H1 (cell line): ENCODE results near the gene ZNF785. TPM values are rescaled to one million over a fixed set of nuclear protein-coding genes. Genes with fewer than 3 reads are reported as not detected.

ENCODE experiments used
- BCL11A ChIP-seq, 2 experiments: IDR thresholded peaks; one replicate each; pipeline ENCODE4 v1.6.1; 2011; ENCODE audit warnings: low read depth in 2 of 2, low read length in 2 of 2, mild to moderate bottlenecking in 2 of 2
- CHD1 ChIP-seq: IDR thresholded peaks from 2 replicates; pipeline ENCODE4 v1.6.1; 2012; ENCODE audit warnings: low read depth, low read length, improper control_type of control experiment
- FOSL1 ChIP-seq: IDR thresholded peaks from 2 replicates; pipeline ENCODE4 v1.6.1; 2011; ENCODE audit warnings: mild to moderate bottlenecking, low read depth, low read length, moderate library complexity; ENCODE audit not compliant: insufficient read depth
- KDM1A ChIP-seq: fragments of 200-600, 300-600 bp; sonication (generic); IDR thresholded peaks from 2 replicates; pipeline ENCODE4 v1.7.1; 2016; ENCODE audit warnings: mild to moderate bottlenecking, low read length, borderline replicate concordance
- POLR2AphosphoS5 ChIP-seq: IDR thresholded peaks from 2 replicates; pipeline ENCODE4 v1.6.1; 2011; ENCODE audit warnings: low read depth, low read length
- RXRA ChIP-seq: IDR thresholded peaks from 2 replicates; pipeline ENCODE4 v1.6.1; 2011; ENCODE audit warnings: low read depth, mild to moderate bottlenecking, low read length, moderate library complexity; ENCODE audit not compliant: insufficient read depth
- SIN3A ChIP-seq, 2 experiments: IDR thresholded peaks in 1 of 2; conservative IDR thresholded peaks in 1 of 2; 2 replicates each; pipeline ENCODE4 v1.6.1; 2011 to 2012; ENCODE audit warnings: low read length in 2 of 2, improper control_type of control experiment in 1 of 2, low read depth in 1 of 2, mild to moderate bottlenecking in 1 of 2
- YY1 ChIP-seq: IDR thresholded peaks from 2 replicates; pipeline ENCODE4 v1.6.1; 2011; ENCODE audit warnings: low read depth, mild to moderate bottlenecking, low read length
- polyA plus RNA-seq, 7 experiments: library from polyadenylated mRNA; depleted of rRNA in 3 of 7; stranded (reverse) in 5 of 7; unstranded in 2 of 7; fragments of >200 nt in 5 of 7; fragments of 200-250 nt in 2 of 7; gene quantifications; 1 replicate in 5 of 7; 2 replicates in 1 of 7; 4 replicates in 1 of 7; pipeline versions ENCODE4 v1.2.1 to v1.2.3, GENCODE V29; 2011 to 2013; ENCODE audit warnings: missing spikeins in 2 of 7, mixed read lengths in 2 of 7
- total RNA-seq: library from RNA; stranded (reverse); fragmentation: NEBNext Ultra II Directional; extraction: Animal tissue kit (Norgen Biotek cat#: 25700); gene quantifications from 2 replicates; pipeline ENCODE4 v1.2.1, GENCODE V29; 2021
- TF ChIP-seq, protein P1 (sequence below): IDR thresholded peaks from 2 replicates; pipeline ENCODE4 v1.6.1; 2012; ENCODE audit warnings: inconsistent platforms
- TF ChIP-seq, protein P2 (sequence below): fragments of 300-600 bp; sonication (generic); IDR thresholded peaks from 2 replicates; pipeline ENCODE4 v1.7.1; 2012; ENCODE audit warnings: low read length, moderate library complexity, mild to moderate bottlenecking, inconsistent platforms; ENCODE audit not compliant: insufficient replicate concordance

The ZNF785 gene
- total and polyA plus RNA-seq, 2 of the 8 experiments (the other 6 are each of a cell fraction or from before 2014, with no cell fraction given), result 8.6 to 12.9 TPM

DNA sequence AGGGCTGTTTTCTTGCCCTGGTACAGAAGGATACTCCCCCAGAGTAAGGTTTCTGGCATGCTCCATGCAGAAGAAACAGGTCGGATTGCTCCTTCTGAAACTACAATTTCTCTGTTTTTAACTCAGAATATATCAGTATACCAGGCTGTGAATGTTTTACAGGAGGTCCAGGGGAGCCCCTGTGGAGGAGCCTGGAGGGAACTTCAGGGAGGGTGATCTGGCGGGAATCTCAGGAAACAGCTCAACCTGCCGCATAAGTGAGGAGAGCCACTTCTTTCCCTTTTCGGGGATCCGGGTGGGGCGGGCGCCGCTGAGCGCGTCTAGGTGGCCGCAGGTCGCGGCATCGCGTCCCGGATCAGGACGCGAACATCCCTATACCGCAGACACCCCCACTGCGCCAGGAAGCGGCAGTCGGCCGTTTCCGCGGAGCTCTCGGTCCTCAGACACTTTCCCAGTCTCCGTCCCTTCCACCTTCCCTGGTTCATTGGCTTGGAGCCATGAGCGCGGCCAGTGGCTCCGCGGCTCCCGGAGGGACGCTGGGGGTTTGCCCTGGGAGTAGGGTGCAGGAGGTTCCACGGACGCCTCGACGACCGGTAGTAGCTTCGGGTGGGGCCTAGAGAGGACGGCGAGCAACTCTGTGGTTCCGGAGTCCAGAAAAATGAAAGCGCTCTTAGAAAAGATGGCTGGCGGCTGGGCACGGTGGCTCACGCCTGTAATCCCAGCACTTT is 24.2 kb downstream of the ZNF785 start (continued):
- TF ChIP-seq, protein P1, sequence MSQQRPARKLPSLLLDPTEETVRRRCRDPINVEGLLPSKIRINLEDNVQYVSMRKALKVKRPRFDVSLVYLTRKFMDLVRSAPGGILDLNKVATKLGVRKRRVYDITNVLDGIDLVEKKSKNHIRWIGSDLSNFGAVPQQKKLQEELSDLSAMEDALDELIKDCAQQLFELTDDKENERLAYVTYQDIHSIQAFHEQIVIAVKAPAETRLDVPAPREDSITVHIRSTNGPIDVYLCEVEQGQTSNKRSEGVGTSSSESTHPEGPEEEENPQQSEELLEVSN, result peak; percentile 74
- TF ChIP-seq BCL11A (IDR thresholded peaks at IDR 0.05; ENCODE audit: low read depth in 2 of 2, low read length in 2 of 2) (no peak), SIN3A (conservative IDR thresholded peaks at IDR 0.05 in 1 of 2, IDR thresholded peaks at IDR 0.05 in 1 of 2; ENCODE audit: low read depth in 1 of 2, low read length in 2 of 2) (no peak), YY1 (no peak), RXRA (no peak), KDM1A (no peak), POLR2AphosphoS5 (no peak), CHD1 (no peak), FOSL1 (no peak)
- TF ChIP-seq, protein P2, sequence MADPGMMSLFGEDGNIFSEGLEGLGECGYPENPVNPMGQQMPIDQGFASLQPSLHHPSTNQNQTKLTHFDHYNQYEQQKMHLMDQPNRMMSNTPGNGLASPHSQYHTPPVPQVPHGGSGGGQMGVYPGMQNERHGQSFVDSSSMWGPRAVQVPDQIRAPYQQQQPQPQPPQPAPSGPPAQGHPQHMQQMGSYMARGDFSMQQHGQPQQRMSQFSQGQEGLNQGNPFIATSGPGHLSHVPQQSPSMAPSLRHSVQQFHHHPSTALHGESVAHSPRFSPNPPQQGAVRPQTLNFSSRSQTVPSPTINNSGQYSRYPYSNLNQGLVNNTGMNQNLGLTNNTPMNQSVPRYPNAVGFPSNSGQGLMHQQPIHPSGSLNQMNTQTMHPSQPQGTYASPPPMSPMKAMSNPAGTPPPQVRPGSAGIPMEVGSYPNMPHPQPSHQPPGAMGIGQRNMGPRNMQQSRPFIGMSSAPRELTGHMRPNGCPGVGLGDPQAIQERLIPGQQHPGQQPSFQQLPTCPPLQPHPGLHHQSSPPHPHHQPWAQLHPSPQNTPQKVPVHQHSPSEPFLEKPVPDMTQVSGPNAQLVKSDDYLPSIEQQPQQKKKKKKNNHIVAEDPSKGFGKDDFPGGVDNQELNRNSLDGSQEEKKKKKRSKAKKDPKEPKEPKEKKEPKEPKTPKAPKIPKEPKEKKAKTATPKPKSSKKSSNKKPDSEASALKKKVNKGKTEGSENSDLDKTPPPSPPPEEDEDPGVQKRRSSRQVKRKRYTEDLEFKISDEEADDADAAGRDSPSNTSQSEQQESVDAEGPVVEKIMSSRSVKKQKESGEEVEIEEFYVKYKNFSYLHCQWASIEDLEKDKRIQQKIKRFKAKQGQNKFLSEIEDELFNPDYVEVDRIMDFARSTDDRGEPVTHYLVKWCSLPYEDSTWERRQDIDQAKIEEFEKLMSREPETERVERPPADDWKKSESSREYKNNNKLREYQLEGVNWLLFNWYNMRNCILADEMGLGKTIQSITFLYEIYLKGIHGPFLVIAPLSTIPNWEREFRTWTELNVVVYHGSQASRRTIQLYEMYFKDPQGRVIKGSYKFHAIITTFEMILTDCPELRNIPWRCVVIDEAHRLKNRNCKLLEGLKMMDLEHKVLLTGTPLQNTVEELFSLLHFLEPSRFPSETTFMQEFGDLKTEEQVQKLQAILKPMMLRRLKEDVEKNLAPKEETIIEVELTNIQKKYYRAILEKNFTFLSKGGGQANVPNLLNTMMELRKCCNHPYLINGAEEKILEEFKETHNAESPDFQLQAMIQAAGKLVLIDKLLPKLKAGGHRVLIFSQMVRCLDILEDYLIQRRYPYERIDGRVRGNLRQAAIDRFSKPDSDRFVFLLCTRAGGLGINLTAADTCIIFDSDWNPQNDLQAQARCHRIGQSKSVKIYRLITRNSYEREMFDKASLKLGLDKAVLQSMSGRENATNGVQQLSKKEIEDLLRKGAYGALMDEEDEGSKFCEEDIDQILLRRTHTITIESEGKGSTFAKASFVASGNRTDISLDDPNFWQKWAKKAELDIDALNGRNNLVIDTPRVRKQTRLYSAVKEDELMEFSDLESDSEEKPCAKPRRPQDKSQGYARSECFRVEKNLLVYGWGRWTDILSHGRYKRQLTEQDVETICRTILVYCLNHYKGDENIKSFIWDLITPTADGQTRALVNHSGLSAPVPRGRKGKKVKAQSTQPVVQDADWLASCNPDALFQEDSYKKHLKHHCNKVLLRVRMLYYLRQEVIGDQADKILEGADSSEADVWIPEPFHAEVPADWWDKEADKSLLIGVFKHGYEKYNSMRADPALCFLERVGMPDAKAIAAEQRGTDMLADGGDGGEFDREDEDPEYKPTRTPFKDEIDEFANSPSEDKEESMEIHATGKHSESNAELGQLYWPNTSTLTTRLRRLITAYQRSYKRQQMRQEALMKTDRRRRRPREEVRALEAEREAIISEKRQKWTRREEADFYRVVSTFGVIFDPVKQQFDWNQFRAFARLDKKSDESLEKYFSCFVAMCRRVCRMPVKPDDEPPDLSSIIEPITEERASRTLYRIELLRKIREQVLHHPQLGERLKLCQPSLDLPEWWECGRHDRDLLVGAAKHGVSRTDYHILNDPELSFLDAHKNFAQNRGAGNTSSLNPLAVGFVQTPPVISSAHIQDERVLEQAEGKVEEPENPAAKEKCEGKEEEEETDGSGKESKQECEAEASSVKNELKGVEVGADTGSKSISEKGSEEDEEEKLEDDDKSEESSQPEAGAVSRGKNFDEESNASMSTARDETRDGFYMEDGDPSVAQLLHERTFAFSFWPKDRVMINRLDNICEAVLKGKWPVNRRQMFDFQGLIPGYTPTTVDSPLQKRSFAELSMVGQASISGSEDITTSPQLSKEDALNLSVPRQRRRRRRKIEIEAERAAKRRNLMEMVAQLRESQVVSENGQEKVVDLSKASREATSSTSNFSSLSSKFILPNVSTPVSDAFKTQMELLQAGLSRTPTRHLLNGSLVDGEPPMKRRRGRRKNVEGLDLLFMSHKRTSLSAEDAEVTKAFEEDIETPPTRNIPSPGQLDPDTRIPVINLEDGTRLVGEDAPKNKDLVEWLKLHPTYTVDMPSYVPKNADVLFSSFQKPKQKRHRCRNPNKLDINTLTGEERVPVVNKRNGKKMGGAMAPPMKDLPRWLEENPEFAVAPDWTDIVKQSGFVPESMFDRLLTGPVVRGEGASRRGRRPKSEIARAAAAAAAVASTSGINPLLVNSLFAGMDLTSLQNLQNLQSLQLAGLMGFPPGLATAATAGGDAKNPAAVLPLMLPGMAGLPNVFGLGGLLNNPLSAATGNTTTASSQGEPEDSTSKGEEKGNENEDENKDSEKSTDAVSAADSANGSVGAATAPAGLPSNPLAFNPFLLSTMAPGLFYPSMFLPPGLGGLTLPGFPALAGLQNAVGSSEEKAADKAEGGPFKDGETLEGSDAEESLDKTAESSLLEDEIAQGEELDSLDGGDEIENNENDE, result no peak
